H9 (cell line): ENCODE data around the gene HOXB1. TPM values are rescaled to one million over a fixed set of nuclear protein-coding genes. Genes with fewer than 3 reads are reported as not detected.

Source experiments
- DNase-seq: peaks from one replicate; pipeline ENCODE4 v3.0.0-alpha.2; 2017
- H2AFZ ChIP-seq: one replicate; pipeline ENCODE4 v1.6.1; 2013; ENCODE audit warnings: mild to moderate bottlenecking, low read length, control low read depth, moderate library complexity
- H2AK5ac ChIP-seq: 2 replicates; pipeline ENCODE4 v1.6.1; 2013; ENCODE audit warnings: low read length, control low read depth, mixed read lengths; ENCODE audit not compliant: insufficient read length
- H2BK120ac ChIP-seq: one replicate; pipeline ENCODE4 v1.6.1; 2013; ENCODE audit warnings: low read depth, mild to moderate bottlenecking, low read length, control low read depth, inconsistent platforms; ENCODE audit not compliant: poor library complexity, severe bottlenecking
- H2BK12ac ChIP-seq: 2 replicates; pipeline ENCODE4 v1.6.1; 2013; ENCODE audit warnings: low read length, control low read depth, mixed read lengths, low read depth; ENCODE audit not compliant: insufficient read length
- H2BK15ac ChIP-seq: 2 replicates; pipeline ENCODE4 v1.6.1; 2013; ENCODE audit warnings: low read depth, low read length, control low read depth
- H2BK20ac ChIP-seq: one replicate; pipeline ENCODE4 v1.6.1; 2013; ENCODE audit warnings: low read depth, mild to moderate bottlenecking, low read length, control low read depth, inconsistent platforms; ENCODE audit not compliant: poor library complexity, severe bottlenecking
- H2BK5ac ChIP-seq: 2 replicates; pipeline ENCODE4 v1.6.1; 2013; ENCODE audit warnings: low read length, control low read depth, mixed read lengths; ENCODE audit not compliant: insufficient read length
- H3K14ac ChIP-seq: 2 replicates; pipeline ENCODE4 v1.6.1; 2013; ENCODE audit warnings: low read length, control low read depth; ENCODE audit not compliant: insufficient read depth
- H3K18ac ChIP-seq: 2 replicates; pipeline ENCODE4 v1.6.1; 2013; ENCODE audit warnings: low read depth, mild to moderate bottlenecking, mixed read lengths, low read length, control low read depth; ENCODE audit not compliant: insufficient read length
- H3K23ac ChIP-seq: 2 replicates; pipeline ENCODE4 v1.6.1; 2013; ENCODE audit warnings: low read length, control low read depth, mixed read lengths, low read depth; ENCODE audit not compliant: insufficient read length
- H3K23me2 ChIP-seq: 2 replicates; pipeline ENCODE4 v1.6.1; 2013; ENCODE audit warnings: low read depth, mild to moderate bottlenecking, mixed read lengths, low read length, control low read depth; ENCODE audit not compliant: insufficient read length, poor library complexity, severe bottlenecking
- H3K27ac ChIP-seq: 2 replicates; pipeline ENCODE4 v1.5.1; 2013; ENCODE audit warnings: low read length, control low read depth, mixed read lengths, low read depth; ENCODE audit not compliant: insufficient read length
- H3K27me3 ChIP-seq: 2 replicates; pipeline ENCODE4 v1.6.1; 2013; ENCODE audit warnings: low read length, control low read depth, inconsistent platforms; ENCODE audit not compliant: insufficient read depth
- H3K4ac ChIP-seq: 2 replicates; pipeline ENCODE4 v1.6.1; 2013; ENCODE audit warnings: low read depth, mild to moderate bottlenecking, control low read depth, inconsistent platforms, low read length, moderate library complexity
- H3K4me1 ChIP-seq: 2 replicates; pipeline ENCODE4 v1.6.1; 2013; ENCODE audit warnings: low read length, control low read depth, inconsistent platforms; ENCODE audit not compliant: insufficient read depth
- H3K4me2 ChIP-seq: 2 replicates; pipeline ENCODE4 v1.6.1; 2013; ENCODE audit warnings: low read length, control low read depth, mixed read lengths; ENCODE audit not compliant: insufficient read length, insufficient read depth
- H3K56ac ChIP-seq: 2 replicates; pipeline ENCODE4 v1.6.1; 2013; ENCODE audit warnings: low read depth, mild to moderate bottlenecking, mixed read lengths, low read length, control low read depth; ENCODE audit not compliant: insufficient read length
- H3K79me1 ChIP-seq: 2 replicates; pipeline ENCODE4 v1.6.1; 2013; ENCODE audit warnings: low read depth, mild to moderate bottlenecking, moderate library complexity, low read length, control low read depth, inconsistent platforms; ENCODE audit not compliant: insufficient read depth, poor library complexity, severe bottlenecking
- H3K79me2 ChIP-seq: 2 replicates; pipeline ENCODE4 v1.6.1; 2013; ENCODE audit warnings: low read length, control low read depth, inconsistent platforms; ENCODE audit not compliant: insufficient read depth
- H3K9ac ChIP-seq: 2 replicates; pipeline ENCODE4 v1.6.1; 2013; ENCODE audit warnings: low read length, control low read depth, mixed read lengths; ENCODE audit not compliant: insufficient read length; ENCODE audit errors: extremely low read depth
- H3K9me3 ChIP-seq: one replicate; pipeline ENCODE4 v1.6.1; 2013; ENCODE audit warnings: low read depth, low read length, inconsistent platforms; ENCODE audit not compliant: control insufficient read depth
- H3T11ph ChIP-seq: one replicate; pipeline ENCODE4 v1.6.1; 2013; ENCODE audit warnings: mild to moderate bottlenecking, low read length, control low read depth, inconsistent platforms
- H4K20me1 ChIP-seq: one replicate; pipeline ENCODE4 v1.6.1; 2013; ENCODE audit not compliant: control insufficient read depth, insufficient read length, insufficient read depth
- H4K5ac ChIP-seq: 2 replicates; pipeline ENCODE4 v1.6.1; 2013; ENCODE audit warnings: low read depth, mild to moderate bottlenecking, mixed read lengths, low read length, control low read depth; ENCODE audit not compliant: insufficient read length
- H4K8ac ChIP-seq: replicated peaks from 2 replicates; pipeline ENCODE4 v1.6.1; 2013; ENCODE audit warnings: low read length, control low read depth, mixed read lengths, low read depth; ENCODE audit not compliant: insufficient read length
- H4K91ac ChIP-seq: 2 replicates; pipeline ENCODE4 v1.6.1; 2013; ENCODE audit warnings: low read depth, mild to moderate bottlenecking, moderate library complexity, mixed read lengths, low read length, control low read depth; ENCODE audit not compliant: insufficient read length
- H3K27ac Mint-ChIP-seq, 3 experiments: 2 replicates in 2 of 3; 3 replicates in 1 of 3; pipeline ENCODE4 v1.8.0; 2020 to 2021; ENCODE audit warnings: mixed read lengths in 3 of 3, mild to moderate bottlenecking in 1 of 3, moderate library complexity in 1 of 3
- H3K27me3 Mint-ChIP-seq: 2 replicates; pipeline ENCODE4 v1.8.0; 2021; ENCODE audit warnings: low read depth, mild to moderate bottlenecking, moderate library complexity, mixed read lengths
- H3K36me3 Mint-ChIP-seq, 3 experiments: 2 replicates in 2 of 3; 3 replicates in 1 of 3; pipeline ENCODE4 v1.8.0; 2020 to 2021; ENCODE audit warnings: low read depth in 3 of 3, mixed read lengths in 3 of 3; ENCODE audit not compliant: insufficient read depth in 1 of 3
- H3K4me1 Mint-ChIP-seq, 2 experiments: 2 replicates each; pipeline ENCODE4 v1.8.0; 2020; ENCODE audit warnings: mixed read lengths in 2 of 2
- H3K4me3 Mint-ChIP-seq, 2 experiments: 2 replicates in 1 of 2; 3 replicates in 1 of 2; pipeline ENCODE4 v1.8.0; 2020 to 2021; ENCODE audit warnings: mild to moderate bottlenecking in 2 of 2, mixed read lengths in 2 of 2, moderate library complexity in 1 of 2
- H3K9me3 Mint-ChIP-seq, 2 experiments: 2 replicates in 1 of 2; 3 replicates in 1 of 2; pipeline ENCODE4 v1.8.0; 2020; ENCODE audit warnings: mild to moderate bottlenecking in 2 of 2, mixed read lengths in 2 of 2, moderate library complexity in 1 of 2
- CTCF ChIP-seq: fragments of 200-600 bp; sonication (generic); conservative IDR thresholded peaks from 3 replicates; pipeline ENCODE4 v1.8.0; 2021; ENCODE audit warnings: antibody characterized with exemption, mild to moderate bottlenecking
- WGBS: extraction: QIAGEN DNeasy Blood & Tissue Kit; methylation state at CpG from one replicate; pipeline ENCODE4 v1.1.7; 2013; ENCODE audit warnings: missing lambda C conversion rate, low lambda C conversion rate, mixed read lengths; ENCODE audit not compliant: insufficient read length; ENCODE audit errors: extremely low coverage; 5-methylcytosine and 5-hydroxymethylcytosine counted together
- total RNA-seq: library from RNA; stranded (reverse); gene quantifications from 2 replicates; pipeline ENCODE4 v1.2.1, GENCODE V29; 2021

HOXB1 gene
- total RNA-seq, 1 experiment from 2014 or later: not detected

GRCh38 chr17:48558057-48558830, 27.4 kb upstream of the HOXB1 start:
- WGBS: no CpG with 5 or more reads among the region's 13 CpGs
- peaks cover 4 to 19% of the 10 kb centered on the region in 2 experiments for H3K4me1 Mint-ChIP-seq
- Histone ChIP-seq H3K79me2 (no peaks in the 10 kb centered on the region), H3K27ac (no peak overlapping the region), H2BK5ac (no peak overlapping the region), H2BK20ac (no peak overlapping the region), H3K23me2 (no peaks in the 10 kb centered on the region), H3K79me1 (no peaks in the 10 kb centered on the region), H4K8ac (no peak overlapping the region), H3K4ac (no peak overlapping the region), H3K4me2 (no peak overlapping the region), H3K18ac (no peak overlapping the region), H3K9ac (no peak overlapping the region), H2AK5ac (no peak overlapping the region), H2BK120ac (no peak overlapping the region), H3K56ac (no peak overlapping the region), H3K14ac (no peak overlapping the region), H3K9me3 (no peaks in the 10 kb centered on the region), H4K5ac (no peak overlapping the region), H4K91ac (no peak overlapping the region), H2AFZ (no peak overlapping the region), H3K23ac (no peak overlapping the region), H3K27me3 (peaks cover 96% of the 10 kb centered on the region), H4K20me1 (no peaks in the 10 kb centered on the region), H2BK12ac (no peak overlapping the region), H2BK15ac (no peak overlapping the region), H3T11ph (no peak overlapping the region), H3K4me1 (no peaks in the 10 kb centered on the region)
- H3K4me3 Mint-ChIP-seq: no peak overlapping the region
- DNase-seq: no peak
- H3K36me3 Mint-ChIP-seq: peaks cover 0 to 2% (median 0%) of the 10 kb centered on the region in 3 experiments; a peak in 2 of 7 replicates
- H3K27me3 Mint-ChIP-seq: peaks cover 99% of the 10 kb centered on the region
- H3K9me3 Mint-ChIP-seq: peaks cover 6 to 9% of the 10 kb centered on the region in 2 experiments; a peak in 2 of 5 replicates
- TF ChIP-seq CTCF: no peak
- H3K27ac Mint-ChIP-seq: no peak overlapping the region
